GM12878 (cell line): ENCODE data around the gene MFAP3L. TPM values are rescaled to one million over a fixed set of nuclear protein-coding genes. Genes with fewer than 3 reads are reported as not detected.

ENCODE experiments used
- ATAC-seq: fragments of 200-7000 bp; cut with Tn5 transposase; 3 replicates; pipeline ENCODE4 v1.9.1; 2020; ENCODE audit warnings: mild to moderate bottlenecking, moderate library complexity
- BruUV-seq: library from RNA; stranded (reverse); fragments of 400-500 nt; replicated peaks from 2 replicates; lab custom pipeline; 2021; lab: Mats Ljungman, UMichigan
- CTCF ChIA-PET: fragments of 300-600 bp; sonication (Branson Sonifier 250); formaldehyde crosslinking; extraction: SDS; loops from one replicate; lab custom pipeline; 2021; ENCODE audit warnings: inconsistent platforms; lab: Yijun Ruan, JAX
- POLR2A ChIA-PET: fragments of 350-600 bp; formaldehyde crosslinking; extraction: SDS; loops from one replicate; lab custom pipeline; 2021; ENCODE audit warnings: inconsistent platforms; lab: Charles Lee
- RAD21 ChIA-PET: fragments of 300-600 bp; sonication (Branson Sonifier 250); formaldehyde crosslinking; loops from one replicate; lab custom pipeline; 2023; ENCODE audit warnings: antibody characterized with exemption; ENCODE audit not compliant: unreplicated experiment; lab: Charles Lee
- SMC1A ChIA-PET: fragments of 300-600 bp; sonication (Branson Sonifier 250); formaldehyde crosslinking; loops from one replicate; lab custom pipeline; 2023; ENCODE audit not compliant: unreplicated experiment, uncharacterized antibody; lab: Charles Lee
- DNase-seq: peaks from one replicate; pipeline ENCODE4 v3.0.0-alpha.2; 2011; ENCODE audit warnings: low read depth, low spot score
- FAIRE-seq: peaks from 3 replicates; lab custom pipeline; 2011; peaks lifted over from hg19 to GRCh38; lab: Jason Lieb, UNC
- H2AFZ ChIP-seq: 2 replicates; pipeline ENCODE4 v1.6.0; 2011; ENCODE audit warnings: low read depth, low read length, control low read depth; ENCODE audit not compliant: control insufficient read depth
- H3K27ac ChIP-seq: 2 replicates; pipeline ENCODE4 v1.5.1; 2011; ENCODE audit warnings: control low read depth; ENCODE audit not compliant: control insufficient read depth, insufficient read depth
- H3K27me3 ChIP-seq, 2 experiments: replicated peaks in 1 of 2; 2 replicates each; pipeline versions ENCODE4 v1.6.0 to v1.6.1; 2011; ENCODE audit warnings: low read length in 1 of 2; ENCODE audit not compliant: control insufficient read depth in 2 of 2, insufficient read depth in 2 of 2
- H3K36me3 ChIP-seq, 2 experiments: 2 replicates each; pipeline ENCODE4 v1.5.1; 2011; ENCODE audit warnings: low read length in 1 of 2; ENCODE audit not compliant: control insufficient read depth in 2 of 2, insufficient read depth in 2 of 2
- H3K4me1 ChIP-seq: 2 replicates; pipeline ENCODE4 v1.6.1; 2011; ENCODE audit warnings: mild to moderate bottlenecking, low read length, moderate library complexity, mixed read lengths; ENCODE audit not compliant: control insufficient read depth, insufficient read depth
- H3K4me2 ChIP-seq: 2 replicates; pipeline ENCODE4 v1.6.0; 2011; ENCODE audit warnings: control low read depth; ENCODE audit not compliant: control insufficient read depth, insufficient read depth
- H3K4me3 ChIP-seq: fragments of 200-600 bp; sonication (generic); 2 replicates; pipeline ENCODE4 v1.5.1; 2016
- H3K79me2 ChIP-seq: 2 replicates; pipeline ENCODE4 v1.6.0; 2011; ENCODE audit warnings: low read length; ENCODE audit not compliant: control insufficient read depth, insufficient read depth
- H3K9ac ChIP-seq: 2 replicates; pipeline ENCODE4 v1.8.0; 2011; ENCODE audit warnings: low read length, control low read depth, mixed read lengths; ENCODE audit not compliant: control insufficient read depth, insufficient read depth
- H3K9me3 ChIP-seq: replicated peaks from 3 replicates; pipeline ENCODE4 v1.5.1; 2011; ENCODE audit warnings: mild to moderate bottlenecking, low read length; ENCODE audit not compliant: control insufficient read depth, insufficient read depth
- H4K20me1 ChIP-seq: 2 replicates; pipeline ENCODE4 v1.6.0; 2011; ENCODE audit not compliant: control insufficient read depth, insufficient read depth
- CBX5 ChIP-seq: sonication (generic); IDR thresholded peaks from 2 replicates; pipeline ENCODE4 v1.6.1; 2016; ENCODE audit warnings: low read depth, moderate library complexity, mild to moderate bottlenecking, inconsistent platforms
- E2F4 ChIP-seq: IDR thresholded peaks from 2 replicates; pipeline ENCODE4 v1.6.1; 2012; ENCODE audit warnings: low read depth, low read length, improper control_type of control experiment
- IRF3 ChIP-seq: fragments of 450-650 bp; IDR thresholded peaks from 2 replicates; pipeline ENCODE4 v1.6.1; 2014; ENCODE audit warnings: mild to moderate bottlenecking
- IRF4 ChIP-seq: IDR thresholded peaks from 2 replicates; pipeline ENCODE4 v1.6.1; 2011; ENCODE audit warnings: low read depth, low read length
- PBX3 ChIP-seq: IDR thresholded peaks from 2 replicates; pipeline ENCODE4 v1.6.1; 2011; ENCODE audit warnings: mild to moderate bottlenecking, low read depth, low read length, moderate library complexity; ENCODE audit not compliant: insufficient replicate concordance
- POLR2AphosphoS2 ChIP-seq: IDR thresholded peaks from 2 replicates; pipeline ENCODE4 v1.6.1; 2011; ENCODE audit warnings: low read depth, mild to moderate bottlenecking, low read length, improper control_type of control experiment, moderate library complexity
- RCOR1 ChIP-seq: conservative IDR thresholded peaks from 2 replicates; pipeline ENCODE4 v1.6.1; 2012; ENCODE audit warnings: low read depth, low read length, improper control_type of control experiment
- SPI1 ChIP-seq: IDR thresholded peaks from 2 replicates; pipeline ENCODE4 v1.6.1; 2011; ENCODE audit warnings: low read depth, mild to moderate bottlenecking, low read length, moderate library complexity, borderline replicate concordance; ENCODE audit not compliant: insufficient read depth
- STAT3 ChIP-seq: IDR thresholded peaks from 2 replicates; pipeline ENCODE4 v1.6.1; 2011; ENCODE audit warnings: low read depth, low read length, improper control_type of control experiment
- ZBTB4 ChIP-seq: fragments of 450-650 bp; formaldehyde crosslinking; IDR thresholded peaks from 2 replicates; pipeline ENCODE4 v1.4.0; 2022; ENCODE audit warnings: mild to moderate bottlenecking, moderate library complexity
- ZBTB40 ChIP-seq: fragments of 450-650 bp; IDR thresholded peaks from 2 replicates; pipeline ENCODE4 v1.6.1; 2016; ENCODE audit warnings: mild to moderate bottlenecking, moderate library complexity, borderline replicate concordance
- WGBS: methylation state at CpG from one replicate; pipeline ENCODE4 v1.1.6; 2016; ENCODE audit warnings: low lambda C conversion rate; ENCODE audit not compliant: insufficient replicate concordance, insufficient coverage; ENCODE audit errors: missing lambda C conversion rate; 5-methylcytosine and 5-hydroxymethylcytosine counted together
- in situ Hi-C: fragments of 300-500 bp; cut with MboI; formaldehyde crosslinking; loops from 9 replicates; pipeline ENCODE4 v1.14.3; 2018; ENCODE audit warnings: mixed read lengths
- intact Hi-C: fragments of 100-400 bp; cut with micrococcal nuclease; formaldehyde crosslinking; loops from one replicate; pipeline ENCODE4 v1.14.2; 2022; ENCODE audit not compliant: unreplicated experiment
- polyA plus RNA-seq, 11 experiments: library from polyadenylated mRNA; depleted of rRNA in 4 of 11; unstranded in 6 of 11; stranded (reverse) in 5 of 11; fragments of >200 nt; fragmentation: Nextera tagmentation in 4 of 11; fragmentation: Illumina TruSeq in 1 of 11; extraction: Ambion mirVana in 4 of 11; extraction: Trizol in 1 of 11; gene quantifications; 1 replicate in 1 of 11; 2 replicates in 10 of 11; pipeline versions ENCODE4 v1.2.1 to v1.2.3, GENCODE V29; 2011 to 2016; ENCODE audit warnings: inconsistent platforms in 2 of 11, missing spikeins in 2 of 11, low read depth in 1 of 11
- total RNA-seq, 4 experiments: library from RNA; depleted of rRNA in 3 of 4; stranded (reverse); fragments of >200 nt in 3 of 4; fragmentation: Illumina TruSeq in 1 of 4; extraction: Trizol in 1 of 4; gene quantifications; 2 replicates each; pipeline versions ENCODE4 v1.2.1 to v1.2.3, GENCODE V29; 2013 to 2021

Gene MFAP3L
- total and polyA plus RNA-seq, 10 of the 15 experiments (the other 5 are each of a cell fraction or from before 2014, with no cell fraction given), result 0.10 to 3.0 TPM; not detected in 8

GRCh38 chr4:169984173-169984572, 42.0 kb downstream of the MFAP3L start (continued):
- no peak for TF ChIP-seq RCOR1
- no peak for TF ChIP-seq IRF3
- no peak for TF ChIP-seq E2F4
- no peak for TF ChIP-seq CBX5

GRCh38 chr4:169976951-169977350, 49.2 kb downstream of the MFAP3L start:
- H2AFZ ChIP-seq, result no peak overlapping the region
- ChIA-PET SMC1A (no interaction called here), CTCF (no interaction called here), RAD21 (no interaction called here), POLR2A (no interaction called here)
- H3K27ac ChIP-seq, result no peak overlapping the region
- 0% methylated on average over 1 of the region's 1 CpG for WGBS
- no TSS peak for BruUV-seq
- no peak for DNase-seq
- no peaks in the 10 kb centered on the region for H3K9me3 ChIP-seq
- H3K4me2 ChIP-seq, result no peak overlapping the region
- TF ChIP-seq IRF4 (no peak), PBX3 (no peak), ZBTB40 (no peak), STAT3 (no peak), SPI1 (no peak), ZBTB4 (CRISPR knock-in tag) (no peak), POLR2AphosphoS2 (no peak)
- intact Hi-C loops, result no loop called here
- H3K27me3 ChIP-seq, result no peaks in the 10 kb centered on the region; a peak in 1 of 4 replicates
- H4K20me1 ChIP-seq, result no peaks in the 10 kb centered on the region
- no peaks in the 10 kb centered on the region for H3K36me3 ChIP-seq
- H3K9ac ChIP-seq, result no peak overlapping the region
- H3K79me2 ChIP-seq, result no peaks in the 10 kb centered on the region
- no peak for FAIRE-seq
- ATAC-seq, result no peak
- H3K4me1 ChIP-seq, result no peaks in the 10 kb centered on the region
- in situ Hi-C loops, result no loop called here
- H3K4me3 ChIP-seq, result no peak overlapping the region
